HCT116 (cell line): ENCODE measurements around the gene PMF1. TPM values are rescaled to one million over a fixed set of nuclear protein-coding genes. Genes with fewer than 3 reads are reported as not detected.

Experiments used
- ATAC-seq: fragments of 200-7000 bp; cut with Tn5 transposase; 2 replicates; pipeline ENCODE4 v1.9.1; 2020; ENCODE audit warnings: mild to moderate bottlenecking, moderate library complexity
- BruUV-seq: library from RNA; stranded (reverse); fragments of 400-500 nt; replicated peaks from 2 replicates; lab custom pipeline; 2021; lab: Mats Ljungman, UMichigan
- CTCF ChIA-PET: fragments of 300-600 bp; sonication (Branson Sonifier 250); formaldehyde crosslinking; loops from one replicate; lab custom pipeline; 2021; ENCODE audit warnings: antibody characterized with exemption; lab: Charles Lee
- POLR2A ChIA-PET: fragments of 300-600, 350-600 bp; sonication (Branson Sonifier 250); formaldehyde crosslinking; loops from one replicate; lab custom pipeline; 2021; ENCODE audit warnings: antibody characterized with exemption; lab: Charles Lee
- RAD21 ChIA-PET, 2 experiments: fragments of 300-600 bp; sonication (Branson Sonifier 250); formaldehyde crosslinking; loops; one replicate each; lab custom pipeline; 2023; ENCODE audit warnings: low total read pairs in 2 of 2; ENCODE audit not compliant: uncharacterized antibody in 2 of 2, unreplicated experiment in 2 of 2, low non-redundant PET in 1 of 2; lab: Charles Lee
- DNase-seq: peaks from one replicate; pipeline ENCODE4 v3.0.0-alpha.2; 2010; ENCODE audit warnings: low read depth, low spot score
- H2AFZ ChIP-seq: fragments of 200-600 bp; shearing (Covaris generic), sonication (generic); 2 replicates; pipeline ENCODE4 v1.6.1; 2017; ENCODE audit warnings: low read depth, mixed run types, mixed read lengths, antibody characterized with exemption, low read length; ENCODE audit not compliant: poor library complexity, severe bottlenecking
- H3K27ac ChIP-seq: 2 replicates; pipeline ENCODE4 v1.5.1; 2012; ENCODE audit warnings: low read depth, low read length
- H3K27me3 ChIP-seq: fragments of 200-600 bp; sonication (generic); 2 replicates; pipeline ENCODE4 v1.6.1; 2016; ENCODE audit warnings: mixed run types, low read length, mixed read lengths; ENCODE audit not compliant: insufficient read depth
- H3K36me3 ChIP-seq, 2 experiments: fragments of 200-500 bp in 1 of 2; fragments of 200-600 bp in 1 of 2; sonication (Bioruptor generic) in 1 of 2; sonication (generic) in 1 of 2; 2 replicates each; pipeline versions ENCODE4 v1.5.1 to v1.6.1; 2014 to 2016; ENCODE audit warnings: low read length in 2 of 2, inconsistent platforms in 1 of 2, mixed read lengths in 1 of 2, mixed run types in 1 of 2; ENCODE audit not compliant: insufficient read depth in 2 of 2, control insufficient read depth in 1 of 2
- H3K4me1 ChIP-seq, 2 experiments: fragments of 200-600 bp in 1 of 2; sonication (generic) in 1 of 2; 2 replicates each; pipeline versions ENCODE4 v1.5.1 to v1.6.1; 2012 to 2017; ENCODE audit warnings: low read length in 2 of 2, inconsistent platforms in 1 of 2, mild to moderate bottlenecking in 1 of 2, mixed read lengths in 1 of 2, mixed run types in 1 of 2, moderate library complexity in 1 of 2; ENCODE audit not compliant: insufficient read depth in 2 of 2, control insufficient read depth in 1 of 2
- H3K4me2 ChIP-seq: fragments of 200-600 bp; sonication (generic); 2 replicates; pipeline ENCODE4 v1.6.1; 2017; ENCODE audit warnings: mixed run types, low read length, mixed read lengths
- H3K4me3 ChIP-seq, 2 experiments: fragments of 200-600 bp in 1 of 2; sonication (generic) in 1 of 2; replicated peaks in 1 of 2; 2 replicates each; pipeline ENCODE4 v1.5.1; 2011 to 2016; ENCODE audit warnings: low read length in 2 of 2, control low read depth in 1 of 2, low read depth in 1 of 2, mild to moderate bottlenecking in 1 of 2, mixed read lengths in 1 of 2, mixed run types in 1 of 2
- H3K79me2 ChIP-seq: fragments of 200-600 bp; sonication (generic); 2 replicates; pipeline ENCODE4 v1.6.1; 2017; ENCODE audit warnings: mild to moderate bottlenecking, mixed run types, low read length, moderate library complexity, mixed read lengths; ENCODE audit not compliant: insufficient read depth
- H3K9ac ChIP-seq: fragments of 200-600 bp; sonication (generic); 2 replicates; pipeline ENCODE4 v1.6.1; 2016; ENCODE audit warnings: low read length, mixed read lengths
- H3K9me2 ChIP-seq: fragments of 200-600 bp; sonication (generic), shearing (Covaris generic); 2 replicates; pipeline ENCODE4 v1.6.1; 2017; ENCODE audit warnings: mixed run types, mild to moderate bottlenecking, moderate library complexity; ENCODE audit not compliant: insufficient read depth
- H3K9me3 ChIP-seq, 2 experiments: fragments of 200-500 bp in 1 of 2; fragments of 200-600 bp in 1 of 2; sonication (Bioruptor generic) in 1 of 2; sonication (generic) in 1 of 2; 2 replicates each; pipeline ENCODE4 v1.6.1; 2014 to 2017; ENCODE audit warnings: low read length in 2 of 2, mixed read lengths in 2 of 2, inconsistent platforms in 1 of 2, low read depth in 1 of 2, mild to moderate bottlenecking in 1 of 2, mixed run types in 1 of 2, moderate library complexity in 1 of 2; ENCODE audit not compliant: control insufficient read depth in 1 of 2, insufficient read depth in 1 of 2
- H4K20me1 ChIP-seq: fragments of 200-600 bp; sonication (generic), shearing (Covaris generic); 2 replicates; pipeline ENCODE4 v1.6.1; 2017; ENCODE audit warnings: mixed run types, mild to moderate bottlenecking, moderate library complexity; ENCODE audit not compliant: insufficient read depth
- CBX3 ChIP-seq: IDR thresholded peaks from 2 replicates; pipeline ENCODE4 v1.6.1; 2012; ENCODE audit warnings: low read depth
- CEBPB ChIP-seq: IDR thresholded peaks from 2 replicates; pipeline ENCODE4 v1.6.1; 2012; ENCODE audit warnings: low read depth
- EGR1 ChIP-seq: IDR thresholded peaks from 2 replicates; pipeline ENCODE4 v1.6.1; 2012; ENCODE audit warnings: low read depth
- ELF1 ChIP-seq: IDR thresholded peaks from 2 replicates; pipeline ENCODE4 v1.6.1; 2012; ENCODE audit warnings: low read depth, borderline replicate concordance
- EZH2 ChIP-seq: fragments of 200-600 bp; sonication (generic); IDR thresholded peaks from 2 replicates; pipeline ENCODE4 v1.6.1; 2017; ENCODE audit warnings: antibody characterized with exemption, mixed run types
- EZH2phosphoT487 ChIP-seq: fragments of 200-600 bp; IDR thresholded peaks from 2 replicates; pipeline ENCODE4 v1.6.1; 2018; ENCODE audit warnings: antibody characterized with exemption, borderline replicate concordance
- JUND ChIP-seq: IDR thresholded peaks from 2 replicates; pipeline ENCODE4 v1.6.1; 2012
- MAX ChIP-seq: IDR thresholded peaks from 2 replicates; pipeline ENCODE4 v1.6.1; 2012
- POLR2A ChIP-seq: IDR thresholded peaks from 2 replicates; pipeline ENCODE4 v1.7.0; 2011; ENCODE audit warnings: borderline replicate concordance; ENCODE audit not compliant: insufficient read depth, insufficient read length; ENCODE audit errors: extremely low read depth
- POLR2AphosphoS5 ChIP-seq: IDR thresholded peaks from 2 replicates; pipeline ENCODE4 v1.6.1; 2011; ENCODE audit warnings: mild to moderate bottlenecking, low read depth, low read length, moderate library complexity
- RAD21 ChIP-seq: IDR thresholded peaks from 2 replicates; pipeline ENCODE4 v1.6.1; 2012; ENCODE audit warnings: low read depth, mild to moderate bottlenecking
- SIN3A ChIP-seq: IDR thresholded peaks from 2 replicates; pipeline ENCODE4 v1.6.1; 2012; ENCODE audit warnings: low read depth
- SP1 ChIP-seq: IDR thresholded peaks from 2 replicates; pipeline ENCODE4 v1.6.1; 2012; ENCODE audit warnings: low read depth
- SRF ChIP-seq: IDR thresholded peaks from 2 replicates; pipeline ENCODE4 v1.6.1; 2012; ENCODE audit warnings: low read depth
- TCF7L2 ChIP-seq: IDR thresholded peaks from 2 replicates; pipeline ENCODE4 v1.7.0; 2011; ENCODE audit warnings: borderline replicate concordance, inconsistent platforms; ENCODE audit not compliant: insufficient read depth, insufficient read length; ENCODE audit errors: extremely low read depth
- YY1 ChIP-seq: IDR thresholded peaks from 2 replicates; pipeline ENCODE4 v1.6.1; 2011; ENCODE audit warnings: low read length, low read depth, moderate library complexity, mild to moderate bottlenecking; ENCODE audit not compliant: insufficient replicate concordance; ENCODE audit errors: extremely low read depth
- intact Hi-C: fragments of 100-400 bp; cut with micrococcal nuclease; formaldehyde crosslinking; loops from 2 replicates; pipeline ENCODE4 v1.10.0; 2022
- total RNA-seq: library from RNA; stranded (reverse); gene quantifications from one replicate; pipeline ENCODE4 v1.2.1, GENCODE V29; 2021; ENCODE audit not compliant: unreplicated experiment
- TF ChIP-seq, protein P1 (sequence below): IDR thresholded peaks from 2 replicates; pipeline ENCODE4 v1.6.1; 2011; ENCODE audit warnings: mild to moderate bottlenecking, low read length, moderate library complexity; ENCODE audit not compliant: insufficient replicate concordance; ENCODE audit errors: extremely low read depth
- TF ChIP-seq, protein P2 (sequence below), 3 experiments: fragments of 200-600 bp in 1 of 3; sonication (generic) in 1 of 3; IDR thresholded peaks in 2 of 3; conservative IDR thresholded peaks in 1 of 3; 2 replicates each; pipeline ENCODE4 v1.5.1; 2012 to 2017; ENCODE audit warnings: low read depth in 2 of 3, low read length in 2 of 3, antibody characterized with exemption in 1 of 3, borderline replicate concordance in 1 of 3, control low read depth in 1 of 3, mild to moderate bottlenecking in 1 of 3, mixed read lengths in 1 of 3, mixed run types in 1 of 3, moderate library complexity in 1 of 3; ENCODE audit not compliant: insufficient read depth in 1 of 3
- TF ChIP-seq, protein P3 (sequence below): IDR thresholded peaks from 2 replicates; pipeline ENCODE4 v1.6.1; 2012

Gene PMF1
- total RNA-seq, 1 experiment from 2014 or later: 52.6 TPM

DNA sequence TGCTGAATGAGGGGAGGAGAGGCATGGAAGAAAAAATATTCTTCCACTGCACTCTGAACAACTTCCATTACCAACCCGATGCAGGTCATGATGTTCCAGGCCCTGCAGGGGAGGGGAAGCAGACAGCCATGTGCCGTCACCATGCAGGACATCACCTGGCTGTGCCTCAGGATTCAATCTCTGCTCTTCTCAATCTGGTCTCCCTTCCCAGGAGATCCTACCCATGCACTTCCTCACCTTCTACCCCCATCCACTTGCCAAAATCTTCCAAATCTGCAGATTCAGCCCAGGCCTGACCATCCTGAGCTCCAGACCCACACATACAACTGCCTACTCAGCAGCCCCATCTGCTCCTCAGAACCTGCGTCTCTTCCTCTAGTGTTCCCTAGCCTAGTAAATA lies 40.8 kb downstream of the PMF1 start:
- Histone ChIP-seq H3K36me3 (peaks cover 62 to 68% of the 10 kb centered on the region in 2 experiments), H4K20me1 (peaks cover 3% of the 10 kb centered on the region; the same call in 1 of the 2 replicates), H3K4me1 (no peaks in the 10 kb centered on the region), H3K27ac (no peak overlapping the region), H3K79me2 (no peaks in the 10 kb centered on the region), H3K4me3 (no peak overlapping the region), H3K9me3 (no peaks in the 10 kb centered on the region), H3K9ac (no peak overlapping the region), H3K4me2 (no peak overlapping the region), H2AFZ (no peak overlapping the region), H3K9me2 (no peaks in the 10 kb centered on the region), H3K27me3 (no peaks in the 10 kb centered on the region)
- RAD21 ChIA-PET: no interaction called here
- no TSS peak for BruUV-seq
- intact Hi-C loops: no loop called here
- POLR2A ChIA-PET: no interaction called here
- TF ChIP-seq RAD21: no peak
- TF ChIP-seq JUND: no peak
- TF ChIP-seq ELF1: no peak
- TF ChIP-seq SIN3A: no peak
- TF ChIP-seq POLR2A: no peak
- no peak for TF ChIP-seq CEBPB
- TF ChIP-seq SRF: no peak
- no peak for TF ChIP-seq YY1
- TF ChIP-seq MAX: no peak
- TF ChIP-seq EZH2phosphoT487: no peak
- TF ChIP-seq EZH2: no peak
- TF ChIP-seq SP1: no peak
- TF ChIP-seq EGR1: no peak
- TF ChIP-seq TCF7L2: no peak
- TF ChIP-seq POLR2AphosphoS5: no peak
- TF ChIP-seq, protein P1, sequence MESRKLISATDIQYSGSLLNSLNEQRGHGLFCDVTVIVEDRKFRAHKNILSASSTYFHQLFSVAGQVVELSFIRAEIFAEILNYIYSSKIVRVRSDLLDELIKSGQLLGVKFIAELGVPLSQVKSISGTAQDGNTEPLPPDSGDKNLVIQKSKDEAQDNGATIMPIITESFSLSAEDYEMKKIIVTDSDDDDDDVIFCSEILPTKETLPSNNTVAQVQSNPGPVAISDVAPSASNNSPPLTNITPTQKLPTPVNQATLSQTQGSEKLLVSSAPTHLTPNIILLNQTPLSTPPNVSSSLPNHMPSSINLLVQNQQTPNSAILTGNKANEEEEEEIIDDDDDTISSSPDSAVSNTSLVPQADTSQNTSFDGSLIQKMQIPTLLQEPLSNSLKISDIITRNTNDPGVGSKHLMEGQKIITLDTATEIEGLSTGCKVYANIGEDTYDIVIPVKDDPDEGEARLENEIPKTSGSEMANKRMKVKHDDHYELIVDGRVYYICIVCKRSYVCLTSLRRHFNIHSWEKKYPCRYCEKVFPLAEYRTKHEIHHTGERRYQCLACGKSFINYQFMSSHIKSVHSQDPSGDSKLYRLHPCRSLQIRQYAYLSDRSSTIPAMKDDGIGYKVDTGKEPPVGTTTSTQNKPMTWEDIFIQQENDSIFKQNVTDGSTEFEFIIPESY: no peak
- TF ChIP-seq, protein P2, sequence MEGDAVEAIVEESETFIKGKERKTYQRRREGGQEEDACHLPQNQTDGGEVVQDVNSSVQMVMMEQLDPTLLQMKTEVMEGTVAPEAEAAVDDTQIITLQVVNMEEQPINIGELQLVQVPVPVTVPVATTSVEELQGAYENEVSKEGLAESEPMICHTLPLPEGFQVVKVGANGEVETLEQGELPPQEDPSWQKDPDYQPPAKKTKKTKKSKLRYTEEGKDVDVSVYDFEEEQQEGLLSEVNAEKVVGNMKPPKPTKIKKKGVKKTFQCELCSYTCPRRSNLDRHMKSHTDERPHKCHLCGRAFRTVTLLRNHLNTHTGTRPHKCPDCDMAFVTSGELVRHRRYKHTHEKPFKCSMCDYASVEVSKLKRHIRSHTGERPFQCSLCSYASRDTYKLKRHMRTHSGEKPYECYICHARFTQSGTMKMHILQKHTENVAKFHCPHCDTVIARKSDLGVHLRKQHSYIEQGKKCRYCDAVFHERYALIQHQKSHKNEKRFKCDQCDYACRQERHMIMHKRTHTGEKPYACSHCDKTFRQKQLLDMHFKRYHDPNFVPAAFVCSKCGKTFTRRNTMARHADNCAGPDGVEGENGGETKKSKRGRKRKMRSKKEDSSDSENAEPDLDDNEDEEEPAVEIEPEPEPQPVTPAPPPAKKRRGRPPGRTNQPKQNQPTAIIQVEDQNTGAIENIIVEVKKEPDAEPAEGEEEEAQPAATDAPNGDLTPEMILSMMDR (IDR thresholded peaks at IDR 0.05 in 2 of 3, conservative IDR thresholded peaks at IDR 0.05 in 1 of 3; ENCODE audit: borderline replicate concordance in 1 of 3, insufficient read depth in 1 of 3, low read depth in 2 of 3, low read length in 2 of 3): no peak
- TF ChIP-seq, protein P3, sequence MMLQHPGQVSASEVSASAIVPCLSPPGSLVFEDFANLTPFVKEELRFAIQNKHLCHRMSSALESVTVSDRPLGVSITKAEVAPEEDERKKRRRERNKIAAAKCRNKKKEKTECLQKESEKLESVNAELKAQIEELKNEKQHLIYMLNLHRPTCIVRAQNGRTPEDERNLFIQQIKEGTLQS: no peak
- no peak for TF ChIP-seq CBX3
- no peak for ATAC-seq
- CTCF ChIA-PET: no interaction called here
- no peak for DNase-seq
